Suprapubic skin (tissue), 4 donors: Measurements from ENCODE around the gene SYT2.

Experiments used
- CTCF ChIP-seq, 2 donors: fragments of 200-600 bp in 1 of 2; fragments of 450-650 bp in 1 of 2; sonication (generic) in 1 of 2; IDR thresholded peaks; one replicate each; pipeline ENCODE4 v1.5.1; 2016 to 2019; ENCODE audit warnings: antibody characterized with exemption in 2 of 2, mild to moderate bottlenecking in 1 of 2, moderate library complexity in 1 of 2
- POLR2A ChIP-seq, 2 donors: fragments of 450-650 bp; IDR thresholded peaks; one replicate each; pipeline ENCODE4 v1.6.1; 2017; ENCODE audit warnings: antibody characterized with exemption in 2 of 2, mild to moderate bottlenecking in 2 of 2, moderate library complexity in 2 of 2
- POLR2AphosphoS5 ChIP-seq, 3 donors: sonication (generic); formaldehyde crosslinking; IDR thresholded peaks; one replicate each; pipeline ENCODE4 v1.6.1; 2017; ENCODE audit warnings: antibody characterized with exemption in 3 of 3

GRCh38 chr1:202639500-202639899 is 70.8 kb downstream of the SYT2 start:
- TF ChIP-seq POLR2A (IDR thresholded peaks at IDR 0.05) (no peak), CTCF (IDR thresholded peaks at IDR 0.05) (no peak), POLR2AphosphoS5 (IDR thresholded peaks at IDR 0.05) (no peak)
